Stimulated activated CD8-positive, alpha-beta memory T cell treated with anti-CD3 and anti-CD28 coated beads, Interleukin-7, amount 100 ng/mL, for 24 hours (primary cell): ENCODE data around the gene PNPT1.
"Not testable (repeated sequence)": the region's sequence is repeated elsewhere in the genome, so short reads cannot be mapped to it uniquely, and the experiment has no call there.

ENCODE experiments used
- DNase-seq: peaks from one replicate; pipeline ENCODE4 v3.0.0-alpha.2; 2020; ENCODE audit warnings: low read depth

Gene PNPT1

DNA sequence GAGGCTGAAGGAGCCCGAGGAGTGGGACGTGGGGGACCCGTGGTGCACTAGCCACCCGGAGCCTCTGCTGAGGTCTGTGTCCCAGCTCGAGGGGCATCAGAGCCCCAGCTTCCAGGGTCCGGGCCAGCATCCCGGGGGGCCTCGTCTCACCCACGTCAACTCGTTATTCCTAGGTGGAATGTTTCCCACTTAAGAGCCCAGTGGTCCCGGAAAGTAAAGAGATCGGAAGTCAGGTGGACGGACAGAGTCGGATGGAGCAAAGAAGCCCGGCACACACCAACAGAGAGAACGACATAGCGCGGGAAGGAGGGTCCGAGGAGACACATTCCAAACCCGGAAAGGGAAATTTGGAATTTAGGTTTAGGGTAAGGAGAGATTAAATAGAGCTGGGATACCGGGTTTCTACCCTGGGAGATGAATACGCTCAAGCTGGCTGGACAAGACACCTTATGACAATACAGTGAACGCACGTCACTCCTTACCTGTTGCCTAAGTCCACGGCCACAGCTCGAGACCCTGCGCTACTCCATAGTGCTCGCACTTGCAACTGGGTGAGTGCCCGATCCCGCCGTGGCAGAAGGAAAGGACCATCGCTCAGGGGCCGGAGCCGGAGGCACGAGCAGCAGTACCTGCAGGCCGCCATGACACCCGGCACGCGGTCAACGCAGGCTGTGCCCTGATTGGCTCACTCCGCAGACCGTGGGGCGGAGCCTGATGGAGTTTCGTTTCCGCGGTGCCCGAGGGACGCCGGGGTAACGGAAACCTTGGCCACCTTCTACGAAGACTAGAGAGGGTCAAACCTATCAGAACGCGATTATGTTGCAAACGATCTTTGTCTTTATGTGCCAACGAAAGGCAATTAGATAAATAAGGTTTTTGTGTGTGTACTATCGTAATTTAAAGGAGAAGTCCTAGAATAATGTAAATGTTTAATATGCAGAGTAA lies at the start of gene PNPT1:
Gene PNPT1 (minus strand): TSS at position 664 of the 945 bp plus-strand sequence. CDS start 21 bp downstream, at position 643.
- peak; percentile 87 for DNase-seq

- no peak for DNase-seq
Measured at GRCh38 chr2:55742996-55743395, 49.4 kb upstream of the PNPT1 start.

- not testable (repeated sequence) for DNase-seq
Measured at GRCh38 chr2:55736019-55736536, 42.4 kb upstream of the PNPT1 start.

DNA sequence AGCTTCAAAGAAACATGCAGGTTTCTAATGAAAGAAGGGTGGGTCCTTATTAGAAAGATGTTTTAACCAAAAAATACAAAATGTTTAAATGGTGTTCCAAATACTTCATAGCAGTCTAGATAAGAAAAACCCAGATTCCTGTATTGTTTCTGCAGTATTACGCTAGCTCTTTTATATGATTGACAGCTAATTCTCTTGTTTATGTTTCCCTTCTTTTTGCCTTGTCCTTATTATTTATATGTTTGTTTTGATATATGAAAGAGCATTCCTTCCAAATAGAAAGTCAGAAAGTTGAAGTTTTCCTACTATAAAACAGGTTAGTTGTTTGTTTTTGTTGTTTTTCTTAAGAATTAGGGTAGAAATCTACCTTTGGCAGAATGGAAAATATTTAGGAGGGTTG lies 41.1 kb upstream of the PNPT1 start:
- no peak for DNase-seq

DNA sequence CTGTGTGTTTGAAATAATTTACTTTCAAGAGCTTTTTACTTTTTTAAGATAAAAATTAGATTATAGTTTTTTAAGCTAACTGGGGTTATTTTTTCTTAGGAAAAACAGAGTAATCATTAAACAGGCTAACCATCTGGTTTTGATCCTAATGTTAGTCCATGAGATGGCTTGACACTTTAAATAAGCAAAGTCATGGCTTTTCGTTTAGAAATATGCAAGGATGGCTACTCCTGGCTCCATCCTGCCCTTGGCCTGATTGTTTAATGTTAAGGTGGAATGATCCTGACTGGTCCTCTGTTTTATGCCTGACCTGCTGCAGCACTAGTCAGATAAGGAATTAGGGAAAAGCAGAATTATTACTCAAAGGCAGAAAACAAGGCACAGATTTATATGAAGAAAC lies 39.7 kb upstream of the PNPT1 start:
- DNase-seq = no peak

DNA sequence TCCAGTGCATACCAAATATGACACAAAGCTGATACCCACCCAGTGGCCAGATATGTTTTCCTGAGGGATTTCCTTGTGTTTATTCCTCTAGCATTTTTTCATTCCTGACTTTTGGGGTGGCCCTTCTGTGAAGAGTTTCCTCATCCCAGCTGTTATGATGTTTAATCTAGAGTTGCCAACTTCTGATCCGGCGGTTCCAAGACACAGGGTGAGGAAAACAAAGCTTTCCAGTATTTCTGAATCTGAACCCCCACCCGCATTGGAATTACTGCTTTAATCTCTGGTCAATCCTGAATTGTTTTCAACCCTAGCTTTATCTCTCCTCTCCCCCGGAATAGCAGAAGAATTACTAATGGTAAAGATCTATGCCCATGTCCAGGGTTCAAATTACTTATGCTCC lies 39.2 kb upstream of the PNPT1 start:
- DNase-seq = no peak

GRCh38 chr2:55729136-55729685 lies 35.6 kb upstream of the PNPT1 start:
- DNase-seq = no peak

- DNase-seq = no peak
Measured at GRCh38 chr2:55721596-55722215, 28.1 kb upstream of the PNPT1 start.

- DNase-seq = no peak
Measured at GRCh38 chr2:55720417-55720816, 26.8 kb upstream of the PNPT1 start.

DNA sequence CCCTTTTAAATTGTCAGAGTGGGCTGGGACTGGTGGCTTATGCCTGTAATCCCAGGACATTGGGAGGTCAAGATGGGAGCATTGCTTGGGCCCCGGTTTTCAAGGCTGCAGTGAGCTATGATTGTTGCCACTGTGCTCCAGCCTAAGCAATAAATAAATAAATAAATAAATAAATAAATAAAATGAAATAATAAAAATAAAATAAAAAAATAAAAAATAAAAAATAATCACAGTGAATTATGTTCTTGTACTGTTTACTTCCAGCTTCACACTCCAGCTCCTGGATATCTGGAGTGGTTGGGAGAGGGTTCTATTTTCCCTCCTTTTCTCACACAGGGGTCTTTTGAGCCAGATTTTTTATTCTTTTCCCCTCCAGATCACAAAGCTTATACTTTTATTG lies 26.2 kb upstream of the PNPT1 start:
- DNase-seq = no peak

DNA sequence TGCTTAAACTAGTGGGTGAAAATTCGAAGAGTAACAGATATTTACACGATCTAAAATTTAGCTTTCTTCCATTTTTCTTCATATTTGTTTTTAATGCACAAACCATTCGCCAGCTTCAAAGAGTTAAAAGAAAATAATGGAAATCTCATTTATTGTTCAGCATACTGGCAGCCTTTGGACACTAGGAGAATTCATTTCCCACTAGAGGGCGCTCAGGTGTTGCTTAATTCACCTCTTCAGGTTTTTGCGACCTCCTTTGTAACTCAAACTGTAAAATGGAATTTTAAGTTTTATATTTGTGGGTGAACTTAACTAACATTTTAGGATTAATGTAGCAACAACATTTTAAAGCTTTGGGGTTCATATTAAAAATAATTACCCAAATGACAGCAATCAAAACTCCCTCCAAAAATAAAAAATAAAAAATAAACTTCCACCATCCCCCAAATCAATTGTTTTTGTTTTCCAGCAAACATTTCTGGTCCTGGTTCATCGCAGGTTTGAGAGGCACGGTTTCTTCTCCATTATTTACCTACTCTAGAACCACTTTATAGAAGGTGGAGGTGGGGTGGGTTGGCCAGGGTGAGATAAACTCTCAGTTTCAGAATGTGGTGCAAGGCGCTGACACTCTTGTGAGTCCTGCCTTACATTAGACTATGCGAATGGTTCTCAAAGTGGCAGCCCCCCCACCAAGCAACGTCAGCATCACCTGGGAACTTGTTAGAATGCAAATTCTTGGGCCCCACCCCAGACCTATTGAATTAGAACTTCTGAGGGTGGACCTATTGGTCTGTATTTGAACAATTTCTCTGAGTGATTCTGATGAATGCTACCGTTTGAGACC lies 24.7 kb upstream of the PNPT1 start:
- no peak for DNase-seq

- no peak for DNase-seq
Measured at GRCh38 chr2:55715626-55716025, 22.0 kb upstream of the PNPT1 start.

DNA sequence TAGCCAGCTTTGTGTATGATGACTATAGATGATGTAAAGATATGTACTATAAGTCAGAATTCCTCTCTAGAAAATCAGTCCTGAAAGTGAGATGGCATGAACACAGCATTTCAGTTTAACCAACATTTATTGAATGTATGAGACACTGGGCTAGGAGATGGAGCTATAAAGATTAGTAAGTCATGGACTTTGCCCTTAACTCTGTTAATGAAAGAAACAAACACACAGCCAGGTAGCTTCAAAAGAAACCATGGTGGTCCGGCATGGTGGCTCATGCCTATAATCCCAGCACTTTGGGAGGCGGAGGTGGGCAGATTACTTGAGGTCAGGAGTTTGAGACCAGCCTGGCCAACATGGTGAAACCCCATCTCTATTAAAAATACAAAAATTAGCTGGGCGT lies 21.5 kb upstream of the PNPT1 start:
- DNase-seq = not testable (repeated sequence)

DNA sequence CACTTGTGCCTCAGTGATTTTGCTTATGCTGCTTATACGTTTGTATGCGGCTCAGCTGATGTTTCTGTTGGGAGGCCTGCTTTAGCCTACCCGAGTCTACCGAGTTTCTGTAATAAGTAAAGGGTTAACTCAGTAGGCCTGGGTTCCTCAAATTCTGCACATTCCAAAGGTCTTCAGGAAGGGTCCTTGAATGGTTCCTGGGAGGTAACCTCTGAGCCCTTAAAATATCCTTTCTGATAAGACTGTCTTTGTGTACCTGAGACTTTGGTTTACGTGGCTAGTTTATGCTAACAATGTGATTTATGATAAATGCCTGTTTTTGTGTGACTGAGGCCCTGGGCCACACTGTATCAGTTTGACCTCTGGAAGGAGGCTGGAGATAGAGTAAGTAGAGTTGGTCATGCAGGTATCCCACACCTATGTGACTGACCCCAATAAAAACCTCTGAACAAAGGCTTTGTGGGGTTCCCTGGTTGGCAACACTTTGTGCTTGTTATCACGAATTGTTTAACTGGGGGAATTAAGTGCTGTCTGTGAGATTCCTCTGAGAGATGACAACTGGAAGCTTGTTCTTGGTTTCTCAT lies 18.9 kb upstream of the PNPT1 start:
- no peak for DNase-seq

GRCh38 chr2:55710025-55710424 lies 16.4 kb upstream of the PNPT1 start:
- no peak for DNase-seq

GRCh38 chr2:55707751-55708150 lies 14.1 kb upstream of the PNPT1 start:
- DNase-seq = no peak

DNA sequence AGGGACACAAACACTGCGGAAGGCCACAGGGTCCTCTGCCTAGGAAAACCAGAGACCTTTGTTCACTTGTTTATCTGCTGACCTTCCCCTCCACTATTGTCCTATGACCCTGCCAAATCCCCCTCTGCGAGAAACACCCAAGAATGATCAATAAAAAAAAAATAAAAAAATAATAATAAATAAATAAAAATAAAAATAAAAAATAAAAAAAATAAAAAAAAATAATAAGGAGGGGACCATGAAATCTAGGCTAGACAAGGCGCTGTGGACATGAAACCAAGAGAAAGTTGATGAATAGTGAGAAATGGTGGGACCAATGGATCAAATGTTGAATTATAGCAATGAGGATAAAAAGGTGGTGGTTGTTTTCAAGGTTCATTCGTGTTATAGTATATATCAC lies 12.6 kb upstream of the PNPT1 start:
- not testable (repeated sequence) for DNase-seq

- DNase-seq = no peak
Measured at GRCh38 chr2:55705027-55705653, 11.5 kb upstream of the PNPT1 start.

DNA sequence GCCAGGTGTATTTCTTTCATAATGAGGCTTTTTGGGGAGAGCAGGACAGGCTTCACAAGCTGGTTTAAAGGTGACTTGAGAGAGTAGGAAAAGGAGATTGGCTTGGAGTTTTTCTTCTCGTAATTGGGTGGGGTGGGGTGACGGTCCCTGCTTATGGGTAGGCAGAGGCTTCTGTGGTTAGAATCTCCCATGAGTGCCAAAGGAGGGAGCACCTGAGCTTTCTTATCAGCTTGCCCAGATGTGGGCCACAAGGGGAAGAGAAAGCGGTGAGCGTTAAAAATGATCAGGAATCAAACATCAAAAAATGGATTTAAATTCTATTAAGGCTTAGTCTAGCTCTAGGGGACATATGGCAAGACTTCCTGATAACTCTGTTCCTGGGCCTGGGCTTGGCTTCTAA lies 9.7 kb upstream of the PNPT1 start:
- no peak for DNase-seq

DNA sequence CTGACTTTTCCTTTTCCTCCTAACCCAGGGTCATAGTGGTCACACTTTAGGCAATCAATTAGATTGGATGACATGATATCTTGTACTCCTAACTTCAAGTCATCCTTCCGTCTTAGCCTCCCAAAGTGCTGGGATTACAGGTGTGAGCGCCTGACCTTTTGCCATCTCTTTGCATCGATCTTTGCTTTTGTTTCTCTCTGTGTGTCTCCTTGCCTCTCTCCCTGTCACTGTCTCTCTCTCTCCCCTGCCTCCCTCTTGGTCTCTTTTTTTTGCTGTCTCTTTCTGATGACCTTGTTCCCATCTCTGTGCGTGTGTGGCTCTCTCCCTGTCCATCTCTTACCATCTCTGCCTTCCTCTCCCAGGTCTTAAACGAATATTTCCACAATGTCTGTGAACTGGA lies 904 bp downstream of the PNPT1 start:
- DNase-seq = not testable (repeated sequence)

DNA sequence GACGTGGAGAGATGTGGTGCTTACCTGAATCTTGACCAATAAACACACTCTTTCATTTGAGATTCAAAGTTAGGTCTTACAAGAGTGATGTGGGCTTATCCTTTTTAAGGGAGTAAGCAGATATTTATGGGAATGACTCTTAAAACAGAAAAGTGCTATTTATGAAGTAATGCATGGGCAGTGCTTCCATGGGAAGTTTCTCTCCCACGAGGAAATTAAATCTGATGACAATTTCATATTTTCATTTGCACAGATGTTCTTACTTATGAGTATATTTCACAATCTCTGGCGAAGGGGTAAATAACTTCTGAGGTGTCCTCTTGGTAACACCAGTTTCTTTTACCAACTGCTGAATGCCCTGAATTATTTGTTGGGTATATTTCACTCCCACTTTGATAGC lies 21.0 kb downstream of the PNPT1 start:
- DNase-seq = no peak
